Neuronal stem cell (in vitro differentiated cells): ENCODE results near the gene GDPD5.

Experiments
- DNase-seq: peaks from one replicate; pipeline ENCODE4 v3.0.0-alpha.2; 2013; ENCODE audit warnings: low spot score
- H2AFZ ChIP-seq: one replicate; pipeline ENCODE4 v1.6.1; 2013; ENCODE audit warnings: mild to moderate bottlenecking, low read length, inconsistent platforms
- H2AK5ac ChIP-seq: 2 replicates; pipeline ENCODE4 v1.6.1; 2013; ENCODE audit warnings: low read depth, mild to moderate bottlenecking, inconsistent platforms, low read length, moderate library complexity, mixed read lengths
- H2BK120ac ChIP-seq: 2 replicates; pipeline ENCODE4 v1.6.1; 2013; ENCODE audit warnings: low read depth, mild to moderate bottlenecking, inconsistent platforms, low read length, moderate library complexity, mixed read lengths
- H2BK12ac ChIP-seq: one replicate; pipeline ENCODE4 v1.6.1; 2013; ENCODE audit warnings: low read length, inconsistent platforms
- H2BK15ac ChIP-seq: 2 replicates; pipeline ENCODE4 v1.6.1; 2013; ENCODE audit warnings: mild to moderate bottlenecking, low read length, inconsistent platforms, mixed read lengths
- H2BK5ac ChIP-seq: one replicate; pipeline ENCODE4 v1.6.1; 2013; ENCODE audit warnings: inconsistent platforms, mild to moderate bottlenecking, low read length, moderate library complexity
- H3K14ac ChIP-seq: one replicate; pipeline ENCODE4 v1.6.1; 2013; ENCODE audit warnings: low read length, inconsistent platforms
- H3K18ac ChIP-seq: 2 replicates; pipeline ENCODE4 v1.6.1; 2013; ENCODE audit warnings: low read length, inconsistent platforms
- H3K23ac ChIP-seq: 2 replicates; pipeline ENCODE4 v1.6.1; 2013; ENCODE audit warnings: low read depth, mild to moderate bottlenecking, mixed read lengths, low read length, inconsistent platforms; ENCODE audit not compliant: poor library complexity
- H3K27ac ChIP-seq: replicated peaks from 3 replicates; pipeline ENCODE4 v1.5.1; 2013; ENCODE audit warnings: low read length, inconsistent platforms
- H3K27me3 ChIP-seq, 3 experiments: 2 replicates each; pipeline ENCODE4 v1.6.1; 2013; ENCODE audit warnings: low read length in 3 of 3, mild to moderate bottlenecking in 2 of 3, inconsistent platforms in 1 of 3, low read depth in 1 of 3, mixed read lengths in 1 of 3, moderate library complexity in 1 of 3; ENCODE audit not compliant: control insufficient read depth in 3 of 3, insufficient read depth in 3 of 3
- H3K36me3 ChIP-seq, 2 donors: replicated peaks in 1 of 2; 2 replicates each; pipeline ENCODE4 v1.6.1; 2013; ENCODE audit warnings: low read length in 2 of 2; ENCODE audit not compliant: control insufficient read depth in 2 of 2, insufficient read depth in 2 of 2
- H3K4ac ChIP-seq: 2 replicates; pipeline ENCODE4 v1.6.1; 2013; ENCODE audit warnings: inconsistent platforms, mild to moderate bottlenecking, low read length, moderate library complexity
- H3K4me1 ChIP-seq, 2 donors: 1 replicate in 1 of 2; 2 replicates in 1 of 2; pipeline ENCODE4 v1.6.1; 2013; ENCODE audit warnings: low read length in 2 of 2, low read depth in 1 of 2; ENCODE audit not compliant: control insufficient read depth in 2 of 2, insufficient read depth in 1 of 2
- H3K4me2 ChIP-seq: one replicate; pipeline ENCODE4 v1.6.1; 2013; ENCODE audit warnings: mild to moderate bottlenecking, low read length, inconsistent platforms; ENCODE audit not compliant: insufficient read depth, poor library complexity, severe bottlenecking
- H3K4me3 ChIP-seq, 2 donors: 2 replicates each; pipeline ENCODE4 v1.5.1; 2013; ENCODE audit warnings: low read length in 2 of 2, mild to moderate bottlenecking in 2 of 2, inconsistent platforms in 1 of 2, moderate library complexity in 1 of 2
- H3K79me1 ChIP-seq: one replicate; pipeline ENCODE4 v1.6.1; 2013; ENCODE audit warnings: low read depth, mild to moderate bottlenecking, inconsistent platforms, low read length, moderate library complexity
- H3K9ac ChIP-seq: one replicate; pipeline ENCODE4 v1.6.1; 2013; ENCODE audit warnings: mild to moderate bottlenecking, low read depth, low read length, inconsistent platforms; ENCODE audit not compliant: poor library complexity
- H3K9me3 ChIP-seq, 2 donors: replicated peaks in 1 of 2; 2 replicates each; pipeline versions ENCODE3 to v1.6.1; 2013; ENCODE audit warnings: low read length in 2 of 2, mild to moderate bottlenecking in 2 of 2, inconsistent platforms in 1 of 2, low read depth in 1 of 2, mixed read lengths in 1 of 2, moderate library complexity in 1 of 2; ENCODE audit not compliant: control insufficient read depth in 2 of 2, insufficient read depth in 1 of 2
- H4K8ac ChIP-seq: one replicate; pipeline ENCODE4 v1.6.1; 2013; ENCODE audit warnings: low read depth, mild to moderate bottlenecking, inconsistent platforms, low read length, moderate library complexity
- H4K91ac ChIP-seq: one replicate; pipeline ENCODE4 v1.6.1; 2013; ENCODE audit warnings: low read length, low read depth, mild to moderate bottlenecking, inconsistent platforms; ENCODE audit not compliant: poor library complexity
- WGBS, 2 donors: extraction: QIAGEN DNeasy Blood & Tissue Kit; methylation state at CpG; one replicate each; pipeline ENCODE4 v1.1.7; 2013; ENCODE audit warnings: missing lambda C conversion rate in 2 of 2, mixed read lengths in 1 of 2; ENCODE audit not compliant: insufficient read length in 2 of 2, insufficient replicate concordance in 1 of 2; ENCODE audit errors: extremely low coverage in 2 of 2; 5-methylcytosine and 5-hydroxymethylcytosine counted together

GDPD5 gene

GRCh38 chr11:75510723-75511019 is 15.1 kb downstream of the GDPD5 start:
- Histone ChIP-seq H3K23ac (peak overlapping the region; percentile 46), H2BK12ac (no peak overlapping the region), H3K4me1 (peaks cover 0 to 2% of the 10 kb centered on the region in 2 donors), H3K18ac (no peak overlapping the region), H2AK5ac (no peak overlapping the region), H3K4me2 (no peak overlapping the region), H3K27ac (no peak overlapping the region), H3K4me3 (no peak overlapping the region), H2BK5ac (no peak overlapping the region), H3K79me1 (no peaks in the 10 kb centered on the region), H3K36me3 (no peaks in the 10 kb centered on the region), H3K4ac (no peak overlapping the region), H3K9me3 (no peaks in the 10 kb centered on the region), H2AFZ (no peak overlapping the region), H3K9ac (no peak overlapping the region), H2BK120ac (no peak overlapping the region), H3K14ac (no peak overlapping the region), H2BK15ac (no peak overlapping the region), H4K8ac (no peak overlapping the region), H4K91ac (no peak overlapping the region), H3K27me3 (peaks cover 0 to 70% (median 0%) of the 10 kb centered on the region in 3 experiments)
- no peak for DNase-seq
- WGBS, 2 donors, result no CpG with 5 or more reads among the region's 5 CpGs

- H3K4ac ChIP-seq, result no peak overlapping the region
- H4K91ac ChIP-seq, result no peak overlapping the region
- peak overlapping the region; percentile 43 for H2BK5ac ChIP-seq
- peak overlapping the region; percentile 78 for H3K18ac ChIP-seq
- no peak overlapping the region for H3K9ac ChIP-seq
- no peak overlapping the region for H3K4me3 ChIP-seq
- peaks cover 0 to 2% of the 10 kb centered on the region in 2 donors for H3K4me1 ChIP-seq
- H3K36me3 ChIP-seq, result no peaks in the 10 kb centered on the region
- no peak for DNase-seq
- no peaks in the 10 kb centered on the region for H3K9me3 ChIP-seq
- no peaks in the 10 kb centered on the region for H3K79me1 ChIP-seq
- no peak overlapping the region for H2AFZ ChIP-seq
- no peak overlapping the region for H2BK120ac ChIP-seq
- H2AK5ac ChIP-seq, result peak overlapping the region; percentile 61
- H3K23ac ChIP-seq, result peak overlapping the region; percentile 46
- WGBS, 2 donors, result no CpG with 5 or more reads among the region's 9 CpGs
- H2BK15ac ChIP-seq, result peak overlapping the region; percentile 70
- H4K8ac ChIP-seq, result no peak overlapping the region
- peaks cover 0 to 70% (median 0%) of the 10 kb centered on the region in 3 experiments for H3K27me3 ChIP-seq
- H2BK12ac ChIP-seq, result no peak overlapping the region
- no peak overlapping the region for H3K4me2 ChIP-seq
- no peak overlapping the region for H3K14ac ChIP-seq
- H3K27ac ChIP-seq, result no peak overlapping the region
Observed at GRCh38 chr11:75510004-75510722, 15.6 kb downstream of the GDPD5 start.

GRCh38 chr11:75509020-75509720 is 16.6 kb downstream of the GDPD5 start:
- no peak overlapping the region for H2AK5ac ChIP-seq
- no peaks in the 10 kb centered on the region for H3K9me3 ChIP-seq
- H3K27me3 ChIP-seq, result peaks cover 0 to 66% (median 0%) of the 10 kb centered on the region in 3 experiments
- no peak overlapping the region for H3K18ac ChIP-seq
- H2BK5ac ChIP-seq, result no peak overlapping the region
- no peak overlapping the region for H4K91ac ChIP-seq
- H3K79me1 ChIP-seq, result no peaks in the 10 kb centered on the region
- no peak overlapping the region for H3K23ac ChIP-seq
- no peak overlapping the region for H2BK12ac ChIP-seq
- no peak overlapping the region for H3K4me3 ChIP-seq
- H3K4ac ChIP-seq, result no peak overlapping the region
- no peak overlapping the region for H3K4me2 ChIP-seq
- H2AFZ ChIP-seq, result no peak overlapping the region
- no peak overlapping the region for H2BK120ac ChIP-seq
- no peak overlapping the region for H3K9ac ChIP-seq
- H3K14ac ChIP-seq, result no peak overlapping the region
- DNase-seq, result no peak
- no peak overlapping the region for H4K8ac ChIP-seq
- no peaks in the 10 kb centered on the region for H3K36me3 ChIP-seq
- H3K27ac ChIP-seq, result no peak overlapping the region
- no peak overlapping the region for H2BK15ac ChIP-seq
- H3K4me1 ChIP-seq, result peaks cover 0 to 2% of the 10 kb centered on the region in 2 donors
- no CpG with 5 or more reads among the region's 5 CpGs for WGBS, 2 donors

DNA sequence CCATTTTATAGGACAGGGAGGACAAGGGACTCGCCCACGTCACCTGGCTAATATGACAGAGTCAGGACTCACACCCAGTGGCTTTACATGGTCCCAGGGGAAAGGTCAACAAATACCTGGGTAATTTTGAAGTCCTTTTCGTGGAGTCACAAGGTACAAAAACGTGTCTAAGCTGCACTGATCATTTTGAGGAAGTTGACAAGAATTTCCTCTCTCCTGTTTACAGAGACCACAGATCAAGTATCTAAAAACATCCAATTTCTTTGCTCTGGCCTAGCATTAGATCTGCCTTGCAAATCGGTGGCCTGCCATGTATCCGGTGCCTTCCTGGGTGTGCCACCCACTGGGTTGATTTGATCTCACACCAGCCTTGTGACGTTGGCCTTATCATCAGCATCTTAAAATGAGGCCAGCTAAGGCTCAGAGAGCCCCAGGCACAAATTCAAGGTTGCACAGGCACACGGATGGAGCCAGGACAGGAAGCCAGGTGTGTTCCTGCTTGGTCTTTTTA is 17.6 kb downstream of the GDPD5 start:
- Histone ChIP-seq H4K91ac (no peak overlapping the region), H2BK12ac (no peak overlapping the region), H2BK120ac (no peak overlapping the region), H3K27ac (no peak overlapping the region), H3K4me2 (no peak overlapping the region), H3K79me1 (no peaks in the 10 kb centered on the region), H3K9ac (no peak overlapping the region), H3K36me3 (no peaks in the 10 kb centered on the region), H3K9me3 (no peaks in the 10 kb centered on the region), H3K23ac (no peak overlapping the region), H4K8ac (no peak overlapping the region), H3K4me3 (no peak overlapping the region), H2BK15ac (no peak overlapping the region), H2AFZ (no peak overlapping the region), H3K27me3 (peaks cover 0 to 65% (median 0%) of the 10 kb centered on the region in 3 experiments), H3K18ac (no peak overlapping the region), H3K4ac (no peak overlapping the region), H3K14ac (no peak overlapping the region), H2AK5ac (no peak overlapping the region), H3K4me1 (peaks cover 0 to 2% of the 10 kb centered on the region in 2 donors), H2BK5ac (no peak overlapping the region)
- DNase-seq, result no peak
- WGBS, 2 donors, result no CpG with 5 or more reads among the region's 8 CpGs
